ENCODE data around the gene CEND1. TPM values are rescaled to one million over a fixed set of nuclear protein-coding genes. Genes with fewer than 3 reads are reported as not detected.

Gene CEND1
- polyA plus RNA-seq, 1 donor from 2014 or later: 11.8 TPM

DNA sequence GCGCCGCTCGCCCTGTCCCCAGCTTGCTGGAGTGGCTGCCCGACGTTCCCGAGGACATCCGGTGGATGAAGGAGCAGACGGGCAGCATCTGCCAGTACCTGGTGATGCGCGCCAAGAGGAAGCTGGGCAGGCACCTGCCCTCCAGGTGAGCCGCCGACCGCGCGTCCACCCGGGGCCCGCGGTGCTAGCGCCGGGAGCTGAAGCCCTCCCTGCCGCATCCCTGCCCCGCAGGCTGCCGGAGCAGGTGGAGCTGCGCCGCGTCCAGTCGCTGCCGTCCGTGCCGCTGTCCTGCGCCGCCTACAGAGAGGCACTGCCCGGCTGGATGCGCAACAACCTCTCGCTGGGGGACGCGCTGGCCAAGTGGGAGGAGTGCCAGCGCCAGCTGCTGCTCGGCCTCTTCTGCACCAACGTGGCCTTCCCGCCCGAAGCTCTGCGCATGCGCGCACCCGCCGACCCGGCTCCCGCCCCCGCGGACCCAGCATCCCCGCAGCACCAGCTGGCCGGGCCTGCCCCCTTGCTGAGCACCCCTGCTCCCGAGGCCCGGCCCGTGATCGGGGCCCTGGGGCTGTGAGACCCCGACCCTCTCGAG lies 34.5 kb upstream of the CEND1 start:
- H4K20me1 ChIP-seq (ENCODE audit: insufficient read depth): no peaks in the 10 kb centered on the region
- H2AFZ ChIP-seq (ENCODE audit: low read depth, low read length): no peak overlapping the region
- H3K36me3 ChIP-seq (ENCODE audit: insufficient read depth, low read length): no peaks in the 10 kb centered on the region
- H3K4me2 ChIP-seq (ENCODE audit: low read length): no peak overlapping the region
- H3K9me2 ChIP-seq (ENCODE audit: insufficient read depth, low read length): no peaks in the 10 kb centered on the region
- no peak overlapping the region for H3K27ac ChIP-seq (ENCODE audit: low read length)
- H3K4me3 ChIP-seq (ENCODE audit: low read length): no peak overlapping the region
- H3K9ac ChIP-seq (ENCODE audit: low read length): no peak overlapping the region
- H3K79me2 ChIP-seq (replicated peaks; ENCODE audit: insufficient read depth, low read length): peaks cover 3% of the 10 kb centered on the region
- no peaks in the 10 kb centered on the region for H3K9me3 ChIP-seq (ENCODE audit: low read length)
- peaks cover 23% of the 10 kb centered on the region for H3K27me3 ChIP-seq (ENCODE audit: insufficient read depth, low read depth, low read length)
- no peak for TF ChIP-seq EZH2 (IDR thresholded peaks at IDR 0.05; ENCODE audit: borderline replicate concordance, insufficient read depth, low read length, poor library complexity, severe bottlenecking)
- no peak for TF ChIP-seq MXI1 (conservative IDR thresholded peaks at IDR 0.05; ENCODE audit: poor library complexity, severe bottlenecking)
- TF ChIP-seq, protein P1, sequence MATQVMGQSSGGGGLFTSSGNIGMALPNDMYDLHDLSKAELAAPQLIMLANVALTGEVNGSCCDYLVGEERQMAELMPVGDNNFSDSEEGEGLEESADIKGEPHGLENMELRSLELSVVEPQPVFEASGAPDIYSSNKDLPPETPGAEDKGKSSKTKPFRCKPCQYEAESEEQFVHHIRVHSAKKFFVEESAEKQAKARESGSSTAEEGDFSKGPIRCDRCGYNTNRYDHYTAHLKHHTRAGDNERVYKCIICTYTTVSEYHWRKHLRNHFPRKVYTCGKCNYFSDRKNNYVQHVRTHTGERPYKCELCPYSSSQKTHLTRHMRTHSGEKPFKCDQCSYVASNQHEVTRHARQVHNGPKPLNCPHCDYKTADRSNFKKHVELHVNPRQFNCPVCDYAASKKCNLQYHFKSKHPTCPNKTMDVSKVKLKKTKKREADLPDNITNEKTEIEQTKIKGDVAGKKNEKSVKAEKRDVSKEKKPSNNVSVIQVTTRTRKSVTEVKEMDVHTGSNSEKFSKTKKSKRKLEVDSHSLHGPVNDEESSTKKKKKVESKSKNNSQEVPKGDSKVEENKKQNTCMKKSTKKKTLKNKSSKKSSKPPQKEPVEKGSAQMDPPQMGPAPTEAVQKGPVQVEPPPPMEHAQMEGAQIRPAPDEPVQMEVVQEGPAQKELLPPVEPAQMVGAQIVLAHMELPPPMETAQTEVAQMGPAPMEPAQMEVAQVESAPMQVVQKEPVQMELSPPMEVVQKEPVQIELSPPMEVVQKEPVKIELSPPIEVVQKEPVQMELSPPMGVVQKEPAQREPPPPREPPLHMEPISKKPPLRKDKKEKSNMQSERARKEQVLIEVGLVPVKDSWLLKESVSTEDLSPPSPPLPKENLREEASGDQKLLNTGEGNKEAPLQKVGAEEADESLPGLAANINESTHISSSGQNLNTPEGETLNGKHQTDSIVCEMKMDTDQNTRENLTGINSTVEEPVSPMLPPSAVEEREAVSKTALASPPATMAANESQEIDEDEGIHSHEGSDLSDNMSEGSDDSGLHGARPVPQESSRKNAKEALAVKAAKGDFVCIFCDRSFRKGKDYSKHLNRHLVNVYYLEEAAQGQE (IDR thresholded peaks at IDR 0.05; ENCODE audit: borderline replicate concordance): no peak
- no peak for TF ChIP-seq POLR2AphosphoS5 (IDR thresholded peaks at IDR 0.05)
- TF ChIP-seq SMC3 (conservative IDR thresholded peaks at IDR 0.05; ENCODE audit: poor library complexity): no peak
- TF ChIP-seq RAD21 (conservative IDR thresholded peaks at IDR 0.05): no peak
- no peak for TF ChIP-seq TAF1 (IDR thresholded peaks at IDR 0.05; ENCODE audit: low read depth)
- TF ChIP-seq, protein P2, sequence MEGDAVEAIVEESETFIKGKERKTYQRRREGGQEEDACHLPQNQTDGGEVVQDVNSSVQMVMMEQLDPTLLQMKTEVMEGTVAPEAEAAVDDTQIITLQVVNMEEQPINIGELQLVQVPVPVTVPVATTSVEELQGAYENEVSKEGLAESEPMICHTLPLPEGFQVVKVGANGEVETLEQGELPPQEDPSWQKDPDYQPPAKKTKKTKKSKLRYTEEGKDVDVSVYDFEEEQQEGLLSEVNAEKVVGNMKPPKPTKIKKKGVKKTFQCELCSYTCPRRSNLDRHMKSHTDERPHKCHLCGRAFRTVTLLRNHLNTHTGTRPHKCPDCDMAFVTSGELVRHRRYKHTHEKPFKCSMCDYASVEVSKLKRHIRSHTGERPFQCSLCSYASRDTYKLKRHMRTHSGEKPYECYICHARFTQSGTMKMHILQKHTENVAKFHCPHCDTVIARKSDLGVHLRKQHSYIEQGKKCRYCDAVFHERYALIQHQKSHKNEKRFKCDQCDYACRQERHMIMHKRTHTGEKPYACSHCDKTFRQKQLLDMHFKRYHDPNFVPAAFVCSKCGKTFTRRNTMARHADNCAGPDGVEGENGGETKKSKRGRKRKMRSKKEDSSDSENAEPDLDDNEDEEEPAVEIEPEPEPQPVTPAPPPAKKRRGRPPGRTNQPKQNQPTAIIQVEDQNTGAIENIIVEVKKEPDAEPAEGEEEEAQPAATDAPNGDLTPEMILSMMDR (IDR thresholded peaks at IDR 0.05; ENCODE audit: poor library complexity, severe bottlenecking): no peak
- no peak for TF ChIP-seq EP300 (conservative IDR thresholded peaks at IDR 0.05; ENCODE audit: poor library complexity, severe bottlenecking)
- H3F3A ChIP-seq (ENCODE audit: insufficient read depth, low read length, poor library complexity, severe bottlenecking): no peaks in the 10 kb centered on the region

DNA sequence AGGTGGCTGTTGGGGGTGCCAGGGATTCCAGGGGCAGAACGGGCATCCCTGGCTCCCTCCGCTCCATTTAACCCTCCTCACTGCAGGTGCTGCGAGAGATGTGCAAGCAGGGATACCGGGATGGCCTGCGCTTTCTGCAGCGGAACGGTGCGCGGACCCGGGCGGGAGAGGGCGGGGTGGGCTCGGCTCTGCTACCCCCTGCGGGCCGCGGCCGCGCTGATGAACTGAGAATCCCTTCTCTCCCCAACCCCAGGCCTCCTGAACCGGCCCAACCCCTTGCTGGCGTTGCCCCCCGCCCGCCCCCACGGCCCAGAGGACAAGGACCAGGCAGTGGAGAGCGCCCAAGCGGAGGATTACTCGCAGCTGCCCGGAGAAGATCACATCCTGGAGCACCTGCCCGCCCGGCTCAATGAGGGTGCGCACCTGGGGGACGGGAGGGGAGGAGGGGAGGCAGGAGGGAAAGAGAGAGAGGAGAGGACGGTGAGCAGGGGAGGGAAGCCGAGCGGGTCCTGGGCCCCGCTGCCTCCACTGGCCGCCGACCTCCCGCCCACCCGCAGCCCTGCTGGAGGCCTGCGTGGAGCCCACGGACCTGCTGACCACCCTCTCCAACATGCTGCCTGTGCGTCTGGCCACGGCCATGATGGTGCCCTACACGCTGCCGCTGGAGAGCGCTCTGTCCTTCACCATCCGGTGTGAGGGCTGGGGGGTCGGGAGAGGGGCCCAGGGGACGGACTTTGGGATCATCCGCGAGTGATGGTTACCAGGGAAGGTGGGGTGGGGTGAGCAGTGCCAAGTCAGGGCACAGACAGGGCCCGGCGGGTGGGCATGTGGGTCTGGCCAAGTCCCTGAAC lies 33.8 kb upstream of the CEND1 start:
- Histone ChIP-seq H2AFZ (ENCODE audit: low read depth, low read length) (no peak overlapping the region), H3K9me3 (ENCODE audit: low read length) (no peaks in the 10 kb centered on the region), H3F3A (ENCODE audit: insufficient read depth, low read length, poor library complexity, severe bottlenecking) (no peaks in the 10 kb centered on the region), H3K4me3 (ENCODE audit: low read length) (no peak overlapping the region), H3K27ac (ENCODE audit: low read length) (no peak overlapping the region), H3K79me2 (replicated peaks; ENCODE audit: insufficient read depth, low read length) (peaks cover 3% of the 10 kb centered on the region), H3K4me2 (ENCODE audit: low read length) (no peak overlapping the region), H3K9me2 (ENCODE audit: insufficient read depth, low read length) (no peaks in the 10 kb centered on the region), H3K9ac (ENCODE audit: low read length) (no peak overlapping the region), H4K20me1 (ENCODE audit: insufficient read depth) (no peaks in the 10 kb centered on the region), H3K36me3 (ENCODE audit: insufficient read depth, low read length) (no peaks in the 10 kb centered on the region), H3K27me3 (ENCODE audit: insufficient read depth, low read depth, low read length) (peaks cover 18% of the 10 kb centered on the region)
- TF ChIP-seq EP300 (conservative IDR thresholded peaks at IDR 0.05; ENCODE audit: poor library complexity, severe bottlenecking) (no peak), MXI1 (conservative IDR thresholded peaks at IDR 0.05; ENCODE audit: poor library complexity, severe bottlenecking) (no peak), RAD21 (conservative IDR thresholded peaks at IDR 0.05) (no peak), TAF1 (IDR thresholded peaks at IDR 0.05; ENCODE audit: low read depth) (no peak)
